NOMO-1 (cell line): ENCODE data around the gene MGARP.
A peak's percentile ranks its signal among the peaks of the same experiment; 100 is the strongest.

Source experiments
- DNase-seq, 2 experiments: peaks; one replicate each; lab custom pipeline; 2025; ENCODE audit not compliant: unreplicated experiment in 2 of 2; lab: John Stamatoyannopoulos, UW

MGARP gene

DNA sequence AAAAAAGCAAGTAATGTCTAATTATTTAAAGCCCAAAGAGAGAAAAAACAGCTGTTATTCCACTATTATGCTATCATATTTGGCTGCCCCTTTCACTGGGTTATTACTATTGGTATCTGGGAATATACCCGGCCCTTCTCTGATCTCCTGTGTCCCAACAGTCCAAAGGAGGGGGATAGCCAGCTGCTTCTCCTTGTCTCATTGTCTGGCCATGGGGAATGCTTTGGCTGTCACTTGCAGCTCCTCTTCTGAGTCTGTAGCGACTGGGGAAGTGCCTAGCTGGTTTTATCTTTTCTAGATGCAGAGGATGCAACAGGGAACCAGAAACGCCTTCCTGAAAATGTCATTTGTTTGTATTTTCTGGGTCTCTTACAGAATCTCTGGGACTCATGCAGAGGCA, 33.9 kb downstream of the MGARP start:
- no peak for DNase-seq

- no peak for DNase-seq
Observed at GRCh38 chr4:139245590-139245989, 34.4 kb downstream of the MGARP start.

DNA sequence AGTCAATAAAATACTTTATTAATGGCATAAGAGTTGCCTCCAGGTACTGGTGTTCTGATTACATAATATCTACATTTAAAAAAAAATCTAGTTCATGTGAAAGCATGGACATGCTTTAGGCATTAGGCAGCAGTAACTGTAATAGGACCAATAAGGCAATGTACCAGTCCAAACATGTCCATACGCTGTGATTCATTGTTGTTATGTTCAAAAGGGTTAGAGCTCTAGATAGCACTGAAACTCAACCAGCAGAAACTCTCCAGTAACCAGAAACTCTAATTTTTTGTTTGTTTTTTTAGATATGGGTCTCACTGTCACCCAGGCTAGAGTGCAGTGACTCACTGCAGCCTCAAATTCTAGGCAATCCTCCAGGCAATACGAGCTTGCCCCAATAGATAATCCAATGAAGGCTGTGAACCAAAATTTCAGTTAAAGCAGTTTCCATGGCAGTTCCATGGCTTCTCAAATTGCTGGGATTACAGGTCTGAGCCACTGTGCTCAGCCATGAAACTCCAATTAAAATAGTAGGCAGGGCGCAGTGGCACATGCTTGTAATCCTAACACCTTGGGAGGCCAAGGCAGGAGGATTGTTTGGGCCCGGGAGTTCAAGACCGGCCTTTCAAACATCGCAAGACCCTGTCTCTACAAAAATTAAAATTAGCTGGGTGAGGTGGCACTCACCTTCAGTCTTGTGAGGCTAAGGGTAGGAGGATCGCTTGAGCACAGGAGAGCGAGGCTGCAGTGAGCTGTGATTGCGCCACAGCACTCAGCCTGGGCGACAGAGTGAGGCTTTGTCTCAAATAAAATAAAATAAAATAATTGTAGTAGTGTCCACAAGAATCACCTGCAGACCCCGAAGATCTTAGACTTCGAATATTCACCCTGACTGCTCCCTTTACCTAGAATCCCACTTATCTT, 36.3 kb downstream of the MGARP start:
- no peak for DNase-seq

GRCh38 chr4:139242511-139243051, 37.4 kb downstream of the MGARP start:
- DNase-seq, result no peak

DNA sequence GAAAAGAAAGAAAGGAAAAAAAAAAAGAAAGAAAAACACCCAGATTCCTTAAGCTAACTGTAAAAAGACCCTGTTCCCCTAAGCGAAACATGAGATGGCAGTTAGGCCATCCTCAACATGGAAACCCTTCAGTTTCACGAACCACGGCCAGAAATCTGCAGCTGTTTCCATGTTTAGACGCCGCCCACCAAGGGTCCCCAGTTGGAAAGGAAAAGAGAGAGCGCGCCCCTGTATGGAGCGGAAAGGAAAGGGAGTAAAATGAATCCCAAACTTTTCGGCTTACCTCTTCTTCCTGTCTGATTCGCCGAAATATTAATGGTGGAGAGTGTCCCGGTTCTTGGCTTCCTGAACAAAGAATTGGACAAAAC, 38.3 kb downstream of the MGARP start:
- no peak for DNase-seq

GRCh38 chr4:139241086-139241783, 38.8 kb downstream of the MGARP start:
- DNase-seq, result no peak

DNA sequence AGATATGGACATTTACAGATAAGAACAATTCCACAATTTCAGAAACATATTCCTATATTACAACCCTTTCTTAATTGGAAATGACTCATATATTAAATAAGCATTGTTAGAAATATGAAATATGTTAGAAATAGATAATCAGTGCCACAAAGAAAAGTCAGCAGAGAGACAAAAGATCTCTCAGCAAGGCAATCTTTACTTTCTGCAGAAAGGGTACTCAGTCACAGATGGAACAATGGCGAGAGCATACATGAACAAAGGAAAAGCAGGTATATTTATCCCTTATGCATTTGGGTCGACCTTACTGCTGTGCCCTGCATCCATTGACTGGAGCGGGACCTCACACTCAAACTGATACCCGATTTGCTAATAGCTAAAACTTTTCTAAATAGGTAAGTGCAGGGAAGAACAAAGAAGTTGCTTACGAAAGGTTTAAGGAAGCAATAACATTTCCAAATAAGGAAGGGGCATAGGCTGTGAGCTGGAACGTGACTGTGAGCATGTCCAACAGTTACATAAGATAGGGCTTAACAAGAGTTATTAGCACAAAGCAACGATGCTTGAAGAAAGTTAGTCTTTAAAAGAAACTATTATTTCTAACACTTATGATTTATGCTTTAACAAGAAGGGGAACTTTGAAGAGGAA, 40.8 kb downstream of the MGARP start:
- no peak for DNase-seq

GRCh38 chr4:139234253-139234652, 45.8 kb downstream of the MGARP start:
- DNase-seq, result no peak

DNA sequence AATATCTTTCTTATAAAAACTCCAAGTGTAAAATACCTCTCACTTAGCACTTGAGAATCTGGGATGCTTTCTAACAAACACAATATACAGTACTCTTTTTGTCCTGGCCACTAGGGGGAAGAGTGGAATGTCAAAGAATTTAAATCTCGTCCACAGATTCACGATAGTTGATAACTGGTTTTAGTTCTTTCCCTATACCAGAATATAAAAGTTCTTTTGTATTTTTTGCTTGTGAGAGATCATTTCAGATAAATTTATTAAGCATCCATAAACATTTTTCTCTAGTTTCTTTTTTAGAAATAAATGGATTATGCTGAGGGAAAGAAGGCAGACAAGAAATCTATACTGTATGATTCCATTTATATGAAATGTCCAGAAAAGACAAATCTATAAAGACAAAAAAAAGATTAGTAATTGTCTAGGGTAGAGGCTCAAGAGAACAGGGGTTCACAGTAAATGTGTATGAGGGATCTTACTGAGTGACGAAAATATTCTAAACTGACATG, 50.4 kb downstream of the MGARP start:
- DNase-seq, result peak in 1 of 2 experiments; percentile 48

DNA sequence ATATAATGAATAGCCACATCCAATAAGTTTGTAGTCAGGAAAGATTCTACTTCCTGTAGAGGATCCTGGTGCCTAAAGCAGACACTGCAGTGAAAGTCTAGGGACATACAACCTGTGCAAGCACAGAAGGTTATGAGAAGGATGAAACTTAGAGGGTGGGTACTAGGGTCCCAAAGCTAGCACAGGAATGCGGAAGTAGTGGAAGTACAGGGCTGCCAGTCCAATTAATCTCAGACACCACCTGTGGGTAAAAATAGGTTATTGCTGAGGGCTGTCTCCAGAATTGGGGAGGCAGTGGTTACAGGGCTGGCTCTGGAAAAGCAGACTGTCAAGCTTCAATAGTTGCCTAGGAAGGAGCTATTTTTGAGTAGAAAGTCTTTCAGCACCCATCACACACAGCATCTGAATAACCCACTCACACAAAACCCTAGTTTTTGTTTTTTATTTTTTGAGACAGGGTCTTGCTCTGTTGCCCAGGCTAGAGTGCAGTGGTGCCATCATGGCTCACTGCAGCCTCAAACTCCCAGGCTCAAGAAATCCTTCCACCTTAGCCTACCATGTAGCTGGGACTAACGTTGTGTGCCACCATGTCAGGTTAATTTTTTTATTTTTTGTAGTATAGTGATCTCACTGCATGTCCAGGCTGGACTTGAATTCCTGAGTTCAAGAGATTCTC, 52.2 kb downstream of the MGARP start:
- peak in 1 of 2 experiments; percentile 7 for DNase-seq

GRCh38 chr4:139223682-139224317, 56.2 kb downstream of the MGARP start:
- DNase-seq, result no peak

DNA sequence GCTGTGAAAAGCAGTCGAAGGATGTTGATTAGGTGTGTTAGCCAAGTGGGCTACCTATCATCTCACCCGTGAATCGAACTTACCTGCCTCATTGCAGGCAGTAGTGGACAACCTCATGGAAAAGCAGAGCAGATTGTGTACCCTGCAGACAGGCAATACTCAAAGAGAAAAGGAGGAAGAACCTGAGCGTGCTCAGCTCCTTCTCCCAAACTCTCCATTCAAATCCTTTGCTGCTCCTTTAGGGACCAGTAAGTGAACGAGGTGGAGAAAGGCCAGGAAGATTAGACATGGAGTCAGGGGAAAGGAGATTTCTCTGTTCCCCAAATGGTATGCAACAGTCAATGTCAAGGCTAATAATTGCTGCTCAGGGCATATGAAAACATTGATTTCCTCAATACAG, 57.8 kb downstream of the MGARP start:
- no peak for DNase-seq

DNA sequence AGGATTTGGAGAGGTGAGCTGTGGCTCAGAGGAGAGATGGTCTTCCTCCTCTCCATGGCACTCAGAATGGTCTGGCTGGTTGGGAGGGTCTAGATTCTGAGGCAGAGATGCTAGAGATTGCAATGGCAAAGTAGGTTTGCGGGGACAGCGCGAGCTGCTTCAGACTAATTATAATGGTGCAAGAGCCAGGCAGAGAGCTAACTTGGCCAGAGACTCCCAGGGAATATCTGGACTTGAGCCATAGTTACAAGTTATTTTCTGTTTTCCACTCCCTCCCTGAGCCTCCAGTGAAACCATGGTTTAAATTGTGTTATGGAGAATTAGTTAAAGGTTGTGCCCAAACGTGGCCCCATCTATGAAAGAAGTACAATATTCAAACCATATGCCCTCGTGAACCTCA, 58.3 kb downstream of the MGARP start:
- no peak for DNase-seq

DNA sequence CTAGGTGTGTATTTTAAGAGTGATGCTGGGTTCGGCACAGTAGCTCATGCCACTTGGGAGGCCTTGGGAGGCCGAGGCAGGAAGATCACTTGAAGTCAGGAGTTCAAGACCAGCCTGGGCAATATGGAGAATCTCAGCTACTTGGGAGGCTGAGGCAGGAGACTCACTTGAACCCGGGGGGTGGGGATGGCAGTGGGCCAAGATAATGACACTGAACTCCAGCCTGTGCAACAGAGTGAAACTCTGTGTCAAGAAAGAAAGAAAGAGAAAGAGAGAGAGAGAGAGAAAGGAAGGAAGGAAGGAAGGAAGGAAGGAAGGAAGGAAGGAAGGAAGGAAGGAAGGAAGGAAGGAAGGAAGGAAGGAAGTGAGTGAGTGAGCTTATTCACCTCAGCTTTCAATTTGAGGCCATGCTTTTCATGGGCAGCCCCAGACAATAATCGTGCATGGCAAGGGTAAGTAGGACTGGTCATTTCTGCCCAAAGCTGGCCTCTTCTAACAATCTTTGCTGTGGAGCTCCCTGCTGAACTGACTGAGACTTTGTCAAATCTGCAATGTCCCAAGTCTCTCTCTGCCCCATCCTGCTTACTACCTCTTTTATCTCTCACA, 60.5 kb downstream of the MGARP start:
- DNase-seq, result no peak
